Psoas muscle (tissue), 8 donors: ENCODE measurements around the gene TOR1B. TPM values are rescaled to one million over a fixed set of nuclear protein-coding genes. Genes with fewer than 3 reads are reported as not detected.

Experiments
- ATAC-seq, 4 donors: fragments of 200-7000 bp; cut with Tn5 transposase; one replicate each; pipeline ENCODE4 v1.9.1; 2020; ENCODE audit warnings: moderate library complexity in 3 of 4, mild to moderate bottlenecking in 2 of 4
- DNase-seq, 2 donors: peaks; one replicate each; pipeline ENCODE4 v3.0.0-alpha.2; 2020
- H3K27ac ChIP-seq: fragments of 200-600 bp; one replicate; pipeline ENCODE4 v1.8.0; 2022
- H3K27me3 ChIP-seq, 3 donors: fragments of 200-600 bp in 1 of 3; one replicate each; pipeline versions ENCODE4 v1.6.1 to v1.8.0; 2013 to 2022; ENCODE audit warnings: low read length in 2 of 3, mild to moderate bottlenecking in 2 of 3, moderate library complexity in 1 of 3; ENCODE audit not compliant: insufficient read depth in 3 of 3
- H3K36me3 ChIP-seq, 2 donors: fragments of 200-600 bp in 1 of 2; one replicate each; pipeline versions ENCODE4 v1.6.1 to v1.8.0; 2013 to 2022; ENCODE audit warnings: low read depth in 1 of 2, mild to moderate bottlenecking in 1 of 2, moderate library complexity in 1 of 2; ENCODE audit not compliant: insufficient read depth in 1 of 2
- H3K4me1 ChIP-seq: fragments of 200-600 bp; one replicate; pipeline ENCODE4 v1.8.0; 2022
- H3K4me3 ChIP-seq: fragments of 200-600 bp; one replicate; pipeline ENCODE4 v1.8.0; 2022; ENCODE audit warnings: mild to moderate bottlenecking
- H3K9me3 ChIP-seq: fragments of 200-600 bp; one replicate; pipeline ENCODE4 v1.8.0; 2022
- CTCF ChIP-seq: fragments of 200-600 bp; IDR thresholded peaks from one replicate; pipeline ENCODE4 v1.8.0; 2022; ENCODE audit warnings: antibody characterized with exemption
- WGBS, 3 donors: extraction: QIAGEN DNeasy Blood & Tissue Kit; methylation state at CpG; one replicate each; pipeline versions ENCODE4 v1.1.6 to v1.1.7; 2013; 5-methylcytosine and 5-hydroxymethylcytosine counted together
- intact Hi-C, 2 donors: fragments of 100-400 bp; cut with DNase I; formaldehyde crosslinking; loops; one replicate each; pipeline versions ENCODE4 v1.11.0 to v1.14.2; 2022
- polyA plus RNA-seq, 3 donors: library from polyadenylated mRNA; stranded (reverse); fragments of 200-250 nt; gene quantifications; one replicate each; pipeline ENCODE4 v1.2.3, GENCODE V29; 2013
- total RNA-seq, 4 donors: library from RNA; stranded (reverse); fragmentation: NEBNext Ultra II Directional in 2 of 4; extraction: Animal tissue kit (Norgen Biotek cat#: 25700) in 2 of 4; gene quantifications; one replicate each; pipeline versions ENCODE4 v1.2.1 to v1.2.4, GENCODE V29; 2021 to 2023
- donor health status: healthy with polysubstance abuse.
- donor health status: DM: no; HTN: no; CAD: no; lungs with moderate emphysema.
- donor health status: Bipolar disorder and iron deficiency.
- donor health status: healthy.
- donor health status: DM: yes; HTN: yes; CAD: no.
- donor health status: DM: no; HTN: no; CAD: no.
- donor health status: DM: no; HTN: no; CAD: no.
- donor health status: DM: yes; HTN: yes; CAD: no.

Gene TOR1B
- total and polyA plus RNA-seq, 7 donors, result 13.0 to 30.1 (median 14.9) TPM

- ATAC-seq (no peak), DNase-seq (no peak)
- intact Hi-C loops, result no loop called here
- Histone ChIP-seq H3K9me3 (no peaks in the 10 kb centered on the region), H3K27ac (no peak overlapping the region), H3K4me3 (no peak overlapping the region), H3K4me1 (no peaks in the 10 kb centered on the region), H3K36me3 (peaks cover 0 to 55% of the 10 kb centered on the region in 2 donors), H3K27me3 (no peaks in the 10 kb centered on the region)
- no peak for TF ChIP-seq CTCF
- 83 to 91% (median 89%) methylated on average over 6 of the region's 6 CpGs for WGBS, 3 donors
Observed at GRCh38 chr9:129849901-129850300, 46.9 kb downstream of the TOR1B start.

- intact Hi-C loops, result no loop called here
- DNase-seq (no peak), ATAC-seq (no peak)
- WGBS, 3 donors, result 83 to 89% (median 85%) methylated on average over 6 of the region's 6 CpGs
- H3K27me3 ChIP-seq, result no peaks in the 10 kb centered on the region
- no peaks in the 10 kb centered on the region for H3K4me1 ChIP-seq
- TF ChIP-seq CTCF, result no peak
- no peaks in the 10 kb centered on the region for H3K9me3 ChIP-seq
- H3K27ac ChIP-seq, result no peak overlapping the region
- peaks cover 0 to 63% of the 10 kb centered on the region in 2 donors for H3K36me3 ChIP-seq
- no peak overlapping the region for H3K4me3 ChIP-seq
Observed at GRCh38 chr9:129850821-129851550, 48.0 kb downstream of the TOR1B start.

GRCh38 chr9:129851821-129852220 lies 48.8 kb downstream of the TOR1B start:
- Histone ChIP-seq H3K9me3 (no peaks in the 10 kb centered on the region), H3K27ac (no peak overlapping the region), H3K4me1 (no peaks in the 10 kb centered on the region), H3K4me3 (no peak overlapping the region), H3K27me3 (no peaks in the 10 kb centered on the region), H3K36me3 (peaks cover 0 to 71% of the 10 kb centered on the region in 2 donors)
- 74 to 80% (median 79%) methylated on average over 5 of the region's 5 CpGs for WGBS, 3 donors
- intact Hi-C loops, result no loop called here
- DNase-seq (no peak), ATAC-seq (no peak)
- no peak for TF ChIP-seq CTCF

- Histone ChIP-seq H3K4me3 (no peak overlapping the region), H3K27ac (no peak overlapping the region), H3K27me3 (no peaks in the 10 kb centered on the region), H3K36me3 (peaks cover 0 to 79% of the 10 kb centered on the region in 2 donors), H3K9me3 (no peaks in the 10 kb centered on the region), H3K4me1 (no peaks in the 10 kb centered on the region)
- TF ChIP-seq CTCF, result no peak
- WGBS, 3 donors, result 74 to 86% (median 85%) methylated on average over 5 of the region's 5 CpGs
- no peak for DNase-seq
- ATAC-seq, result no peak
- intact Hi-C loops, result no loop called here
Observed at GRCh38 chr9:129852579-129852978, 49.6 kb downstream of the TOR1B start.

- Histone ChIP-seq H3K27me3 (no peaks in the 10 kb centered on the region), H3K9me3 (no peaks in the 10 kb centered on the region), H3K4me3 (no peak overlapping the region), H3K27ac (no peak overlapping the region), H3K36me3 (peaks cover 0 to 89% of the 10 kb centered on the region in 2 donors), H3K4me1 (no peaks in the 10 kb centered on the region)
- intact Hi-C loops, result no loop called here
- WGBS, 3 donors, result 54 to 88% (median 59%) methylated on average over 3 of the region's 3 CpGs
- no peak for DNase-seq
- ATAC-seq, result no peak
- TF ChIP-seq CTCF, result no peak
Observed at GRCh38 chr9:129853614-129854013, 50.6 kb downstream of the TOR1B start.
